Posterior vena cava (tissue), 2 donors: ENCODE data around the gene MLX. TPM values are rescaled to one million over a fixed set of nuclear protein-coding genes. Genes with fewer than 3 reads are reported as not detected.
A peak's percentile ranks its signal among the peaks of the same experiment; 100 is the strongest.

ENCODE experiments used
- DNase-seq: peaks from one replicate; pipeline ENCODE4 v3.0.0-alpha.2; 2020; ENCODE audit warnings: low spot score
- intact Hi-C, 2 donors: fragments of 100-400 bp; cut with DNase I; formaldehyde crosslinking; loops; one replicate each; pipeline versions ENCODE4 v1.14.1 to v1.14.2; 2022 to 2023
- total RNA-seq, 2 donors: library from RNA; stranded (reverse); fragmentation: NEBNext Ultra II Directional; extraction: Animal tissue kit (Norgen Biotek cat#: 25700); gene quantifications; one replicate each; pipeline ENCODE4 v1.2.1, GENCODE V29; 2021
- donor health status: DM: yes; HTN: yes; CAD: no.
- donor health status: DM: yes; HTN: yes; CAD: no.

Gene MLX
- total RNA-seq, 2 donors from 2014 or later = 27.5 to 28.5 TPM

DNA sequence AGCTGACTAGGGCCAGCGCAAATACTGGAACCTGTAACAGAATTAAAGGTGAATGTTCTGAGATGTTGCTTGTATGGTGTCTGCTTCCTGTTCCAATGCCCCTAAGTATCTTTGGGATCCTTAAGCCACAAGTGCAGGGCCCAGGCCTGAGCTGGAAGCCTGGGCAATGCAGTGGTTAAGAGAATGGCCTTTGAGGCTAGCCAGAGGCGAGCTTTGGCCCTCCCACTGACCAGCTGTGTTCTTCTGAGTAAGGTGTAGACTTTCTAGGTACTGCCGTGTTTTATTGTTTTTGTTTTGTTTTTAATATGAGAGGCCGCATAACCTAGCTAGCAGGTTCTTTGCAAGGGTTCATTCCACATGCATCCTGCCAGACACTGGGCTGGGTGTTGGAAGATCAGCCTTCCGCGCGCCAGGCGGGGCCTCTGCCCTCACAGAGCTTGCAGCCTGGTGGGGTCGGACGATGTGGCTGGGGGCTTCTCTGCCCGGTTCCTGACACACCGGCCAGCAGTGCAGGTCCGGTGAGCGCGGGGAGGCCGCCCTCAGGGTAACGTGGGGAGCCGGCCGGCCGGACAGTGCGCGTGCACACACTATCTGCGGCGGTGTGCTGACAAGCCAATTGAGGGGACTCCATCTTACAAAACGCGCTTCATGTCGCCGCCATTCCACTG lies 551 bp upstream of the MLX start:
- DNase-seq = peak; percentile 62
- intact Hi-C loops = no loop called here

GRCh38 chr17:42568341-42569111 lies 1.6 kb downstream of the MLX start:
- intact Hi-C loops = no loop called here
- peak; percentile 52 for DNase-seq

GRCh38 chr17:42571435-42572225 lies 4.7 kb downstream of the MLX start:
- intact Hi-C loops = loop anchor here in 1 of 2 donors (10.0 kb wide), 1 partner anchor 113 kb away; the partner anchor contains the start of genes CCR10 and CNTNAP1
- no peak for DNase-seq

- intact Hi-C loops = loop anchor here in 1 of 2 donors (10.0 kb wide), 1 partner anchor 112 kb away; the partner anchor contains the start of genes CCR10 and CNTNAP1
- no peak for DNase-seq
Observed at GRCh38 chr17:42573095-42573494, 6.2 kb downstream of the MLX start.

GRCh38 chr17:42574463-42574862 lies 7.6 kb downstream of the MLX start:
- DNase-seq = no peak
- intact Hi-C loops = loop anchor here in 1 of 2 donors (10.0 kb wide), 1 partner anchor 110 kb away; the partner anchor contains the start of genes CCR10 and CNTNAP1

DNA sequence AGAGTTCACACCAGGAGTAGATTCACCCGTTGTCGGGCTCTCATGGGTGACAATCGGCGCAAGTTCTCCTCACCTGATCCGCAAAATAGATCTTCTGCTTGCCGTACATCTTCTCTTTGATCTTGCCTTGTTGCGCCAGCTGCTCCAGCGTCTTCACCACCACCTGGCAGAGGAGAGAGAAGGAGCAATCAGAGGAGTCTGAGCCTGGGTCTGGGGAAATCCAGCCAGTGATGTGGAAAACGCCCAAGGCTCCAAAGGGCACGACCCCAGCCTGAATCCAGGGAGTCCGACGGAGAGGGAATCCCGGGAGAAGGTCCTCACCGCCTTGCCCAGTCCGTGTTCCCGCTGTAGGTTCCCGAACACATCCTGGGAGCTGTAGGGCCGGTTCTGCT lies 10.2 kb downstream of the MLX start:
- intact Hi-C loops = loop anchor here (5.0 to 10.0 kb wide), 2 partner anchors 105 to 108 kb away; partner anchors contain the start of genes CCR10 (in 2 of the 2) and CNTNAP1 (in 2 of the 2)
- DNase-seq = peak; percentile 69

DNA sequence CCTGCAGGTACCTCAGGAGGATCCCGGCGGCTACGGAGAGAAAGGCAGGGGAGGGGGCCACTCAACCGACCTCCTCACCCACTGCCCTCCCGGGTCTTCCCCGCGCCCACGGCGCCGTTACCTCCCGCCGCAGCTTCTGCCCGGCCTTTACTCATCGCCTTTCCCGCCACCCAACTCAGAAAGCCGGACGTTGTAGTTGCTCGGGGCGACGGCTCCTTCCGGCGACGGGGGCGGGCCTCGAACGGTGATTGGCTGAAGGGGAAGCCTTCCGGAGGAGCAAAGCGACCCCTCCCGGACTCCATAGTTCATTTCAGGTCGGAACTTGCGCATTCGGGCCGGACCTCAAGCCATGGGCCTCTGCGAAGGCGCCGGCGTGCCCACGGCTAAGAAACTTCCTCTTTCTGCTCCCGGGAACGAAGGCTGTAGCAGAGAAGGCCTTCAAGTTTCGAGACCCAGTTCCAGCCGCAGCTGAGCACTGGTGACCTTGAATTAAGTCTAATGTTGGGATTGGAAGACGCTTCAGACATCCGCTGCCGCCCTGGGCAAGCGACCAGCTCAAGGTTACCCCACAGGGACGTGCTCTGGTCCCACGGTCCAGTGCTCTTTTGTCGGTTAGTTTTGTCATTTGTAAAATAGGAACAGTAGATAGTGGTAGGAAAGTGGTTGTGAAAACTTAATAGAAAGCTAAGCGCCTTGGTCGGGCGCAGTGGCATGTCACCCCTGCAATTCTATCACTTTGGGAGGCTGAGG lies 10.8 kb downstream of the MLX start, which contains the start of gene PSMC3IP:
TSS of gene PSMC3IP (minus strand) at position 198 of the 750 bp plus-strand sequence. CDS start at position 155, 43 bp downstream.
- intact Hi-C loops = loop anchor here (5.0 to 10.0 kb wide), 2 partner anchors 105 to 107 kb away; partner anchors contain the start of genes CCR10 (in 2 of the 2) and CNTNAP1 (in 2 of the 2)
- DNase-seq = peak; percentile 99

DNA sequence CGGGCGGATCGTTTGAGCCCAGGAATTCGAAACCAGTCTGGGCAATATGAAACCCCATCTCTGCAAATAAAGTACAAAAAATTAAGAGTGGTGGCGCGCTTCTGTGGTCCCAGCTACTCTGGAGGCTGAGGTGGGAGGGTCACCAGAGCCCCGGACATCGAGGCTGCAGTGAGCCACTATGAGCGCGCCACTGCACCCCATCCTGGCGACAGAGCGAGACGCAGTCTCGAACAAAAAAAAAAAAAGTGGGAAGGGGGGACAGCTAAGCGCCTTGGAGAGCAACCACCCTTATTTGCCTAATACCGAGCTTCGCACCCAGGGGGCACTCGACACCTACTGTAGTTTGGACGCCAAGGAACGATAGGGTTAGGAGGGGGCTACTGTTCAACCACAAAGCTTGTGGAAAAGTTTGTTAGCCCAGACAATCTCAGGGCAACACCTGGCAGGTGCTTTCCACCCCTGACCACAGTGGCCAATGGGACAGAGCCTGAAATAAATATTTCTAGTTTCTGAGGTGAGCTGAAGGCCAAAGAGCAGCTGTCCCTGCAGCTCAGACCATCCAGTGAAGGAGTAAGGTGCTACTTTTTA lies 11.5 kb downstream of the MLX start:
- intact Hi-C loops = loop anchor here (5.0 to 10.0 kb wide), 2 partner anchors 104 to 106 kb away; partner anchors contain the start of genes CCR10 (in 2 of the 2) and CNTNAP1 (in 2 of the 2)
- peak; percentile 90 for DNase-seq

- intact Hi-C loops = loop anchor here (5.0 to 10.0 kb wide), 2 partner anchors 102 to 105 kb away; partner anchors contain the start of genes CCR10 (in 2 of the 2) and CNTNAP1 (in 2 of the 2)
- DNase-seq = no peak
Observed at GRCh38 chr17:42579794-42580551, 13.1 kb downstream of the MLX start.

GRCh38 chr17:42581744-42582270 lies 14.9 kb downstream of the MLX start:
- no peak for DNase-seq
- intact Hi-C loops = no loop called here

- no peak for DNase-seq
- intact Hi-C loops = loop anchor here in 1 of 2 donors (1.0 kb wide), 1 partner anchor 27 kb away; no protein-coding TSS in a partner anchor
Observed at GRCh38 chr17:42584880-42585279, 18.0 kb downstream of the MLX start.

DNA sequence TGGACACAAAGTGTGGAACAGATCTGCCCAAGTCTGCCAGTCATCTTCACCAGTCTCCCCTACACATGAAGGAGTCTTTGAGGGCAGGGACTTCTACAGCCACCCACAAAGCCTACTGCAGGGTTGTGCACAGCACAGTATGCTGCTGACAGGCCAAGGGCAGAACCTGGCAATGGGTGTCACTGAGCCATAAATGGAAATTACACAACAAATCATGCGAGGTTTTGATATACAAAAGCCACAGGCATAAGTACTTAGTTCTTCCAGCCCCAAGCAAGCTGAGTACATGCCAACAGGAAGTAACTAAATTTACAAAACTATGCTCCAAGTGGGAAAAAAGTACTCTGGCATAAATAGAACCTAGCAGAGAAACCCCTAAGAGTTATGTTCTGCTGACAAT lies 18.5 kb downstream of the MLX start:
- intact Hi-C loops = loop anchor here in 1 of 2 donors (1.0 kb wide), 1 partner anchor 27 kb away; no protein-coding TSS in a partner anchor
- peak; percentile 44 for DNase-seq

DNA sequence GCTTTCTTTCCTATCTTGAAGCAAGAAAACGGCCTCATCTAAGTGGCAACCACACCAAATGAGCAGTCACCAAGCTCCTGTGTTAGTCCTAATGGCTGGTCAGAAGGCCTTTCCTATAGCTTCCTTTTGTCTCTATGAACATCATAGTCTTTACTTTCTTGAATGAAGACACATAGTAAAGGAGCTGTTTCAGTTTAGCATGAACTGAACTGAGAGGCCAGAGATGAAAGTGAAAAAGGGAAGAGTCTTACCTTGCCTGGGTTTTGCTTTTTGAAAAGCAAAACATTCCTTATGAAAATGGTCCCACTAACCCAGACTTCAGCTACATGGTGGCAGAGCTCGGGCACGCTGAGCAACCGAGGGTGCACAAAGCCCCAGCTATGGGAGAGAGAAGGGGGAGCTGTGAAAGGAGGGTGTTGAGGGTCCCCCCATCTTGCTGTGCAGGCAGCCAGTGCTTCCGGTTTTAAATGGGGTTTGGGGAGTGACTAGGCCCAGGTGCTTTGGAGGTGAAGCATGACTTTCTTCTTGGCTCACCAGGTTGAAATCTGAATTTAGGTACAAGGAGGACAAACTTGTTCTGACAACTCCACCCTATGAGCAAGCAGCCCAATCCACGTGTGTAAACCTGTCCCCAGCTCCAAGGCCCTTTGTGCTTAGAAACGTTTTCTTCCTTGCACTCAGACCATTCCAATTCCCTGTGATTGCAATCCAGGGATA lies 19.8 kb downstream of the MLX start:
- intact Hi-C loops = no loop called here
- DNase-seq = peak; percentile 17

DNA sequence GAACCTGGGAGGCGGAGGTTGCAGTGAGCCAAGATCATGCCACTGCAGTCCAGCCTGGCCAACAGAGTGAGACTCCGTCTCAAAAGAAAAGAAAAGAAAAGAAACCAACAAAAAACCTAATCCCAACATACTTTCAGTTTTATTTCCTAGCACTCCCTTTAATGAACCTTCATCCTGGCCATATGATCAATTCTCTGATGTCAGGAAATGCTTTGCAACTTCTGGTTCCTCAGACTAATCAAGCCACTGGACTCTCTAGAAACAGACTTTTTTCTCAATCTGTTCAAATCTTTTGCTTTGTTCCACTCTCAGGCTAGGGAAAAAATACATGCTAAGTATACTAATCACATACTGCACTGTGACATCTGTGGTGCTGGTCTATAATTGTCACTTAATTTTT lies 24.0 kb downstream of the MLX start:
- no peak for DNase-seq

GRCh38 chr17:42591411-42591810 lies 24.5 kb downstream of the MLX start:
- intact Hi-C loops = no loop called here
- peak; percentile 69 for DNase-seq

More for the DNA sequence above, 24.0 kb downstream of the MLX start:
- intact Hi-C loops = no loop called here

GRCh38 chr17:42596386-42596785 lies 29.5 kb downstream of the MLX start:
- intact Hi-C loops = no loop called here
- DNase-seq = no peak
